Right lobe of liver (tissue), 4 donors: ENCODE data around the gene POLR1G.

Experiments
- CTCF ChIP-seq, 4 donors: fragments of 200-600 bp in 3 of 4; fragments of 450-650 bp in 1 of 4; IDR thresholded peaks; one replicate each; pipeline versions ENCODE4 v1.5.1 to v1.8.0; 2016 to 2022; ENCODE audit warnings: antibody characterized with exemption in 4 of 4, mild to moderate bottlenecking in 2 of 4
- POLR2A ChIP-seq: fragments of 450-650 bp; IDR thresholded peaks from one replicate; pipeline ENCODE4 v1.6.1; 2017; ENCODE audit warnings: antibody characterized with exemption, mild to moderate bottlenecking
- donor health status: DM: no; HTN: no; CAD: no.
- donor health status: DM: no; HTN: no; CAD: no.
- donor health status: DM: no; HTN: yes; CAD: no.

GRCh38 chr19:45440873-45441654 is 34.6 kb downstream of the POLR1G start:
- TF ChIP-seq CTCF (IDR thresholded peaks at IDR 0.05) (no peak), POLR2A (no peak)
